A673 (cell line): ENCODE results near the gene DET1.

Experiments
- EZH2 ChIP-seq: fragments of 200-600 bp; sonication (generic); IDR thresholded peaks from 2 replicates; pipeline ENCODE4 v1.6.1; 2017; ENCODE audit warnings: borderline replicate concordance, low read depth, mild to moderate bottlenecking, mixed read lengths, antibody characterized with exemption, low read length; ENCODE audit not compliant: poor library complexity, severe bottlenecking
- TF ChIP-seq, protein P1 (sequence below): fragments of 300-800, 200-600 bp; sonication (generic); conservative IDR thresholded peaks from 2 replicates; pipeline ENCODE4 v1.5.1; 2017; ENCODE audit warnings: low read depth, mild to moderate bottlenecking, antibody characterized with exemption, low read length, moderate library complexity, mixed read lengths

DNA sequence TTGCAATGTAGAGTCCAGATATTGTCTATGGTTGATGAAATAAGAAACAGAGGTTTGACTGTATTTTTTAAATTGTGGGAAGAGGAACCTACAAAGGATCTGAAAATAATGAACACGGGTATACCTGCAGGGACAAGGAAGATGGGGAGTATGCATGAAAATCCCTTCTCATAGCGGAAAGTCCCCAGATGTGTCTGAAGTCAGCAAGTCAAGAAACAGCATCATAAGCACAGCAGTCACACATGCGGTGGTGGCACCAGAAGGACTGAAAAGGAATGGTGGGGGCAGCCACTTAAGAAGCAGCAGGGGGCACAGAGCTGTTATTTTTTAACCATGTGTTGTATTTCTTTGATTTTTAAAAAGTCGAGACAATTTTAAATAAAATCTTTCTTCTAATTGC is 74.3 kb downstream of the DET1 start:
- TF ChIP-seq EZH2 = no peak
- TF ChIP-seq, protein P1, sequence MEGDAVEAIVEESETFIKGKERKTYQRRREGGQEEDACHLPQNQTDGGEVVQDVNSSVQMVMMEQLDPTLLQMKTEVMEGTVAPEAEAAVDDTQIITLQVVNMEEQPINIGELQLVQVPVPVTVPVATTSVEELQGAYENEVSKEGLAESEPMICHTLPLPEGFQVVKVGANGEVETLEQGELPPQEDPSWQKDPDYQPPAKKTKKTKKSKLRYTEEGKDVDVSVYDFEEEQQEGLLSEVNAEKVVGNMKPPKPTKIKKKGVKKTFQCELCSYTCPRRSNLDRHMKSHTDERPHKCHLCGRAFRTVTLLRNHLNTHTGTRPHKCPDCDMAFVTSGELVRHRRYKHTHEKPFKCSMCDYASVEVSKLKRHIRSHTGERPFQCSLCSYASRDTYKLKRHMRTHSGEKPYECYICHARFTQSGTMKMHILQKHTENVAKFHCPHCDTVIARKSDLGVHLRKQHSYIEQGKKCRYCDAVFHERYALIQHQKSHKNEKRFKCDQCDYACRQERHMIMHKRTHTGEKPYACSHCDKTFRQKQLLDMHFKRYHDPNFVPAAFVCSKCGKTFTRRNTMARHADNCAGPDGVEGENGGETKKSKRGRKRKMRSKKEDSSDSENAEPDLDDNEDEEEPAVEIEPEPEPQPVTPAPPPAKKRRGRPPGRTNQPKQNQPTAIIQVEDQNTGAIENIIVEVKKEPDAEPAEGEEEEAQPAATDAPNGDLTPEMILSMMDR = no peak
